Measurements from ENCODE around the gene CIB4. TPM values are rescaled to one million over a fixed set of nuclear protein-coding genes. Genes with fewer than 3 reads are reported as not detected.

Gene CIB4
- total and polyA plus RNA-seq, 9 of the 15 experiments (the other 6 are each of a cell fraction or from before 2014, with no cell fraction given), result not detected

DNA sequence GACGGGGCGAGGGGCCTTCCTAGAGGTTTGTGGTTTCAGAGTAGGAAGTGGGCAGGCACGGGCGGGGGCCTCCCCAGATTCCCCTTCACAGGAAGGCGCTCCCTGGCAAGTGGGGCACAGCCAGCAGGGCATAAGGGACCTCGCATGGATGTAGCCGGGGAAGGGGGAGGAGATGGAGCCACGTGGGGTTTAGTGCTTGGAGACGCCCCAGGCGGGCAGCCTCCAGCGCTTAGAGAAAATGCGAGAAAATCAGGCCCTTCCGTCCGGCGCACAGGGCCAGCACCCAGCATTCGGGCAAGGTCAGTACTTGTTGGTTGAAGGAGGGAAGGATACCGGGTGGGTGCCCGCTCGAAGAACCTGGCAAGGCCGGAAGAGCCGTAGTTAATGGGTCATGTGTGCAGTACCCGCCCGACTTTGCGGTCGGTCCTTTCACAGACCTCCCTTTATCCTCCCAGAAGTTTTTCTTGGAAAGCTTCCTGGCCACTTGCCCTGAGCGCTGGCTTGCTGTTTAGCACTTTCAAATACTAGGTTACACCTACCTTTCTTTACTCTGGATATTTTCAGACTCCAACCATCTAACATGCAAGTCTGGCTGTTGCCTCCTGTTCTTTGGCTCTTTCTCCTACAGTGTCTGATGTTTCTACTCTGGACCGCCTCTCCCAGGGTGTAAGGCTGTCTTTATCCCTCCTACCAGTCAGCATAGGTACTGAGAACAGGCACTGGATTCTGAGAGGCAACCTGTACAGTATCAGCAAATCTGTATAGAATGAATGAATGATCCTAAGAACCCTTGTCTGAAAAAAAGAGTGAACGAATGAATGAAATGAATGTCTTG lies 78.1 kb downstream of the CIB4 start (continued):
- TF ChIP-seq, protein P1, sequence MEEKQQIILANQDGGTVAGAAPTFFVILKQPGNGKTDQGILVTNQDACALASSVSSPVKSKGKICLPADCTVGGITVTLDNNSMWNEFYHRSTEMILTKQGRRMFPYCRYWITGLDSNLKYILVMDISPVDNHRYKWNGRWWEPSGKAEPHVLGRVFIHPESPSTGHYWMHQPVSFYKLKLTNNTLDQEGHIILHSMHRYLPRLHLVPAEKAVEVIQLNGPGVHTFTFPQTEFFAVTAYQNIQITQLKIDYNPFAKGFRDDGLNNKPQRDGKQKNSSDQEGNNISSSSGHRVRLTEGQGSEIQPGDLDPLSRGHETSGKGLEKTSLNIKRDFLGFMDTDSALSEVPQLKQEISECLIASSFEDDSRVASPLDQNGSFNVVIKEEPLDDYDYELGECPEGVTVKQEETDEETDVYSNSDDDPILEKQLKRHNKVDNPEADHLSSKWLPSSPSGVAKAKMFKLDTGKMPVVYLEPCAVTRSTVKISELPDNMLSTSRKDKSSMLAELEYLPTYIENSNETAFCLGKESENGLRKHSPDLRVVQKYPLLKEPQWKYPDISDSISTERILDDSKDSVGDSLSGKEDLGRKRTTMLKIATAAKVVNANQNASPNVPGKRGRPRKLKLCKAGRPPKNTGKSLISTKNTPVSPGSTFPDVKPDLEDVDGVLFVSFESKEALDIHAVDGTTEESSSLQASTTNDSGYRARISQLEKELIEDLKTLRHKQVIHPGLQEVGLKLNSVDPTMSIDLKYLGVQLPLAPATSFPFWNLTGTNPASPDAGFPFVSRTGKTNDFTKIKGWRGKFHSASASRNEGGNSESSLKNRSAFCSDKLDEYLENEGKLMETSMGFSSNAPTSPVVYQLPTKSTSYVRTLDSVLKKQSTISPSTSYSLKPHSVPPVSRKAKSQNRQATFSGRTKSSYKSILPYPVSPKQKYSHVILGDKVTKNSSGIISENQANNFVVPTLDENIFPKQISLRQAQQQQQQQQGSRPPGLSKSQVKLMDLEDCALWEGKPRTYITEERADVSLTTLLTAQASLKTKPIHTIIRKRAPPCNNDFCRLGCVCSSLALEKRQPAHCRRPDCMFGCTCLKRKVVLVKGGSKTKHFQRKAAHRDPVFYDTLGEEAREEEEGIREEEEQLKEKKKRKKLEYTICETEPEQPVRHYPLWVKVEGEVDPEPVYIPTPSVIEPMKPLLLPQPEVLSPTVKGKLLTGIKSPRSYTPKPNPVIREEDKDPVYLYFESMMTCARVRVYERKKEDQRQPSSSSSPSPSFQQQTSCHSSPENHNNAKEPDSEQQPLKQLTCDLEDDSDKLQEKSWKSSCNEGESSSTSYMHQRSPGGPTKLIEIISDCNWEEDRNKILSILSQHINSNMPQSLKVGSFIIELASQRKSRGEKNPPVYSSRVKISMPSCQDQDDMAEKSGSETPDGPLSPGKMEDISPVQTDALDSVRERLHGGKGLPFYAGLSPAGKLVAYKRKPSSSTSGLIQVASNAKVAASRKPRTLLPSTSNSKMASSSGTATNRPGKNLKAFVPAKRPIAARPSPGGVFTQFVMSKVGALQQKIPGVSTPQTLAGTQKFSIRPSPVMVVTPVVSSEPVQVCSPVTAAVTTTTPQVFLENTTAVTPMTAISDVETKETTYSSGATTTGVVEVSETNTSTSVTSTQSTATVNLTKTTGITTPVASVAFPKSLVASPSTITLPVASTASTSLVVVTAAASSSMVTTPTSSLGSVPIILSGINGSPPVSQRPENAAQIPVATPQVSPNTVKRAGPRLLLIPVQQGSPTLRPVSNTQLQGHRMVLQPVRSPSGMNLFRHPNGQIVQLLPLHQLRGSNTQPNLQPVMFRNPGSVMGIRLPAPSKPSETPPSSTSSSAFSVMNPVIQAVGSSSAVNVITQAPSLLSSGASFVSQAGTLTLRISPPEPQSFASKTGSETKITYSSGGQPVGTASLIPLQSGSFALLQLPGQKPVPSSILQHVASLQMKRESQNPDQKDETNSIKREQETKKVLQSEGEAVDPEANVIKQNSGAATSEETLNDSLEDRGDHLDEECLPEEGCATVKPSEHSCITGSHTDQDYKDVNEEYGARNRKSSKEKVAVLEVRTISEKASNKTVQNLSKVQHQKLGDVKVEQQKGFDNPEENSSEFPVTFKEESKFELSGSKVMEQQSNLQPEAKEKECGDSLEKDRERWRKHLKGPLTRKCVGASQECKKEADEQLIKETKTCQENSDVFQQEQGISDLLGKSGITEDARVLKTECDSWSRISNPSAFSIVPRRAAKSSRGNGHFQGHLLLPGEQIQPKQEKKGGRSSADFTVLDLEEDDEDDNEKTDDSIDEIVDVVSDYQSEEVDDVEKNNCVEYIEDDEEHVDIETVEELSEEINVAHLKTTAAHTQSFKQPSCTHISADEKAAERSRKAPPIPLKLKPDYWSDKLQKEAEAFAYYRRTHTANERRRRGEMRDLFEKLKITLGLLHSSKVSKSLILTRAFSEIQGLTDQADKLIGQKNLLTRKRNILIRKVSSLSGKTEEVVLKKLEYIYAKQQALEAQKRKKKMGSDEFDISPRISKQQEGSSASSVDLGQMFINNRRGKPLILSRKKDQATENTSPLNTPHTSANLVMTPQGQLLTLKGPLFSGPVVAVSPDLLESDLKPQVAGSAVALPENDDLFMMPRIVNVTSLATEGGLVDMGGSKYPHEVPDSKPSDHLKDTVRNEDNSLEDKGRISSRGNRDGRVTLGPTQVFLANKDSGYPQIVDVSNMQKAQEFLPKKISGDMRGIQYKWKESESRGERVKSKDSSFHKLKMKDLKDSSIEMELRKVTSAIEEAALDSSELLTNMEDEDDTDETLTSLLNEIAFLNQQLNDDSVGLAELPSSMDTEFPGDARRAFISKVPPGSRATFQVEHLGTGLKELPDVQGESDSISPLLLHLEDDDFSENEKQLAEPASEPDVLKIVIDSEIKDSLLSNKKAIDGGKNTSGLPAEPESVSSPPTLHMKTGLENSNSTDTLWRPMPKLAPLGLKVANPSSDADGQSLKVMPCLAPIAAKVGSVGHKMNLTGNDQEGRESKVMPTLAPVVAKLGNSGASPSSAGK (IDR thresholded peaks at IDR 0.05), result no peak
- TF ChIP-seq SAP30 (IDR thresholded peaks at IDR 0.05; ENCODE audit: borderline replicate concordance, insufficient read depth, low read depth, low read length, poor library complexity, severe bottlenecking) (no peak), COPS2 (conservative IDR thresholded peaks at IDR 0.05) (no peak), ZNF239 (CRISPR knock-in tag; IDR thresholded peaks at IDR 0.05) (no peak)
- TF ChIP-seq, protein P2, sequence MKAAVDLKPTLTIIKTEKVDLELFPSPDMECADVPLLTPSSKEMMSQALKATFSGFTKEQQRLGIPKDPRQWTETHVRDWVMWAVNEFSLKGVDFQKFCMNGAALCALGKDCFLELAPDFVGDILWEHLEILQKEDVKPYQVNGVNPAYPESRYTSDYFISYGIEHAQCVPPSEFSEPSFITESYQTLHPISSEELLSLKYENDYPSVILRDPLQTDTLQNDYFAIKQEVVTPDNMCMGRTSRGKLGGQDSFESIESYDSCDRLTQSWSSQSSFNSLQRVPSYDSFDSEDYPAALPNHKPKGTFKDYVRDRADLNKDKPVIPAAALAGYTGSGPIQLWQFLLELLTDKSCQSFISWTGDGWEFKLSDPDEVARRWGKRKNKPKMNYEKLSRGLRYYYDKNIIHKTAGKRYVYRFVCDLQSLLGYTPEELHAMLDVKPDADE (conservative IDR thresholded peaks at IDR 0.05; ENCODE audit: control insufficient read depth, low read depth, low read length), result no peak
- TF ChIP-seq, protein P3, sequence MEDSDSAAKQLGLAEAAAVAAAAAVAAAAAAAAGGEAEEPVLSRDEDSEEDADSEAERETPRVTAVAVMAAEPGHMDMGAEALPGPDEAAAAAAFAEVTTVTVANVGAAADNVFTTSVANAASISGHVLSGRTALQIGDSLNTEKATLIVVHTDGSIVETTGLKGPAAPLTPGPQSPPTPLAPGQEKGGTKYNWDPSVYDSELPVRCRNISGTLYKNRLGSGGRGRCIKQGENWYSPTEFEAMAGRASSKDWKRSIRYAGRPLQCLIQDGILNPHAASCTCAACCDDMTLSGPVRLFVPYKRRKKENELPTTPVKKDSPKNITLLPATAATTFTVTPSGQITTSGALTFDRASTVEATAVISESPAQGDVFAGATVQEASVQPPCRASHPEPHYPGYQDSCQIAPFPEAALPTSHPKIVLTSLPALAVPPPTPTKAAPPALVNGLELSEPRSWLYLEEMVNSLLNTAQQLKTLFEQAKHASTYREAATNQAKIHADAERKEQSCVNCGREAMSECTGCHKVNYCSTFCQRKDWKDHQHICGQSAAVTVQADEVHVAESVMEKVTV (CRISPR knock-in tag; IDR thresholded peaks at IDR 0.05), result no peak
- TF ChIP-seq, protein P4, sequence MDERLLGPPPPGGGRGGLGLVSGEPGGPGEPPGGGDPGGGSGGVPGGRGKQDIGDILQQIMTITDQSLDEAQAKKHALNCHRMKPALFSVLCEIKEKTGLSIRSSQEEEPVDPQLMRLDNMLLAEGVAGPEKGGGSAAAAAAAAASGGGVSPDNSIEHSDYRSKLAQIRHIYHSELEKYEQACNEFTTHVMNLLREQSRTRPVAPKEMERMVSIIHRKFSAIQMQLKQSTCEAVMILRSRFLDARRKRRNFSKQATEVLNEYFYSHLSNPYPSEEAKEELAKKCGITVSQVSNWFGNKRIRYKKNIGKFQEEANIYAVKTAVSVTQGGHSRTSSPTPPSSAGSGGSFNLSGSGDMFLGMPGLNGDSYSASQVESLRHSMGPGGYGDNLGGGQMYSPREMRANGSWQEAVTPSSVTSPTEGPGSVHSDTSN (CRISPR knock-in tag; IDR thresholded peaks at IDR 0.05; ENCODE audit: low read depth), result no peak
- TF ChIP-seq, protein P4 (tag; conservative IDR thresholded peaks at IDR 0.05; ENCODE audit: low read depth), result no peak
